Astrocyte (in vitro differentiated cells and primary cell): Measurements from ENCODE around the gene INHBB.

Source experiments
- CTCF ChIP-seq: IDR thresholded peaks from 2 replicates; pipeline ENCODE4 v1.5.1; 2011; ENCODE audit warnings: low read depth, mild to moderate bottlenecking, inconsistent platforms, low read length, moderate library complexity; ENCODE audit not compliant: insufficient read depth
- EZH2 ChIP-seq: IDR thresholded peaks from 2 replicates; pipeline ENCODE4 v1.6.1; 2012; ENCODE audit warnings: mild to moderate bottlenecking, low read length, inconsistent platforms; ENCODE audit not compliant: insufficient read depth

- TF ChIP-seq CTCF (no peak), EZH2 (no peak)
Observed at GRCh38 chr2:120369250-120369649, 23.3 kb downstream of the INHBB start.
